ENCODE data around the gene NUP210L. TPM values are rescaled to one million over a fixed set of nuclear protein-coding genes. Genes with fewer than 3 reads are reported as not detected.
"Not testable (repeated sequence)": the region's sequence is repeated elsewhere in the genome, so short reads cannot be mapped to it uniquely, and the experiment has no call there.

The NUP210L gene
- total RNA-seq, 1 donor from 2014 or later, result not detected

DNA sequence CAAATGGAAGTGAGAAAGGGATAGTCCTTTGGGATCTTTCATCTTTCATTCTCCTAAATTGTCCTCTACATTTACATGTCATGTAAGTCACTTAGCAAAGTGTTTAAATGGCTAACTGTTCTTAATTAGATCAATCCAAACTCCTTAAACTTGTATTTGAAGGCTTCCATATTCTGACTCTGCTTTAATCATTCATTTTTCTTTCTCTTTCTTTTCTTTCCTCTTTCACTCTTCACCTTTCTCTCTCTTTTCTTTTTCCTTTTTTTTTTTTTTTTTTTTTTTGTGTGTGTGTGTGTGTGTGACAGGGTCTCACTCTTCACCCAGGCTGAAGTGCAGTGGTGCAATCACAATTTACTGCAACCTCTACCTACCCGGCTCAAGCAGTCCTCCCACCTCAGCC lies 92.6 kb downstream of the NUP210L start:
- Histone ChIP-seq H3K4me1 (ENCODE audit: insufficient read depth, low read length) (no peaks in the 10 kb centered on the region), H3K27ac (ENCODE audit: low read depth, low read length) (no peak overlapping the region), H3K27me3 (ENCODE audit: insufficient read depth, low read length) (peaks cover 5% of the 10 kb centered on the region), H3K4me2 (ENCODE audit: low read length) (no peak overlapping the region), H3K9ac (ENCODE audit: low read length) (no peak overlapping the region), H2AFZ (ENCODE audit: low read depth, low read length) (no peak overlapping the region), H3K79me2 (ENCODE audit: insufficient read depth, low read length) (no peaks in the 10 kb centered on the region), H4K20me1 (ENCODE audit: insufficient read depth, low read length) (no peaks in the 10 kb centered on the region), H3K36me3 (ENCODE audit: insufficient read depth, low read length) (no peaks in the 10 kb centered on the region), H3K4me3 (ENCODE audit: insufficient read depth, low read depth, low read length) (no peak overlapping the region), H3K9me3 (ENCODE audit: insufficient read depth, low read depth, low read length) (no peaks in the 10 kb centered on the region)
- TF ChIP-seq CTCF (IDR thresholded peaks at IDR 0.05; ENCODE audit: insufficient read depth, low read depth, low read length) (no peak), EZH2 (IDR thresholded peaks at IDR 0.05; ENCODE audit: insufficient read depth, low read length) (no peak)
- DNase-seq (ENCODE audit: low read depth) (no peak), FAIRE-seq (no peak)
- Mint-ChIP-seq H3K4me3 (ENCODE audit: unreplicated experiment) (no peak overlapping the region), H3K36me3 (ENCODE audit: low read depth, unreplicated experiment) (no peaks in the 10 kb centered on the region), H3K27ac (ENCODE audit: unreplicated experiment) (no peak overlapping the region), H3K27me3 (ENCODE audit: low read depth, unreplicated experiment) (peaks cover 7% of the 10 kb centered on the region), H3K9me3 (ENCODE audit: unreplicated experiment) (peaks cover 1% of the 10 kb centered on the region), H3K4me1 (ENCODE audit: low read depth, unreplicated experiment) (no peaks in the 10 kb centered on the region)

GRCh38 chr1:154047436-154047835 lies 107.4 kb downstream of the NUP210L start:
- Mint-ChIP-seq H3K27me3 (ENCODE audit: low read depth, unreplicated experiment) (peaks cover 12% of the 10 kb centered on the region), H3K9me3 (ENCODE audit: unreplicated experiment) (peaks cover 22% of the 10 kb centered on the region)
- H3K4me1 Mint-ChIP-seq (ENCODE audit: low read depth, unreplicated experiment); H3K9me3 ChIP-seq (ENCODE audit: insufficient read depth, low read depth, low read length); DNase-seq (ENCODE audit: low read depth); H3K9ac ChIP-seq (ENCODE audit: low read length); H3K79me2 ChIP-seq (ENCODE audit: insufficient read depth, low read length); H3K27ac Mint-ChIP-seq (ENCODE audit: unreplicated experiment); H3K4me3 ChIP-seq (ENCODE audit: insufficient read depth, low read depth, low read length); H3K36me3 ChIP-seq (ENCODE audit: insufficient read depth, low read length); H4K20me1 ChIP-seq (ENCODE audit: insufficient read depth, low read length); FAIRE-seq; H3K4me1 ChIP-seq (ENCODE audit: insufficient read depth, low read length); H3K27ac ChIP-seq (ENCODE audit: low read depth, low read length); H2AFZ ChIP-seq (ENCODE audit: low read depth, low read length); H3K4me2 ChIP-seq (ENCODE audit: low read length); H3K36me3 Mint-ChIP-seq (ENCODE audit: low read depth, unreplicated experiment); H3K4me3 Mint-ChIP-seq (ENCODE audit: unreplicated experiment); H3K27me3 ChIP-seq (ENCODE audit: insufficient read depth, low read length): not testable (repeated sequence)

- not testable (repeated sequence) for H3K36me3 ChIP-seq (ENCODE audit: insufficient read depth, low read length); H3K9me3 ChIP-seq (ENCODE audit: insufficient read depth, low read depth, low read length); FAIRE-seq; H2AFZ ChIP-seq (ENCODE audit: low read depth, low read length); H3K9ac ChIP-seq (ENCODE audit: low read length); H3K4me2 ChIP-seq (ENCODE audit: low read length); H3K79me2 ChIP-seq (ENCODE audit: insufficient read depth, low read length); DNase-seq (ENCODE audit: low read depth); H3K27me3 ChIP-seq (ENCODE audit: insufficient read depth, low read length); H4K20me1 ChIP-seq (ENCODE audit: insufficient read depth, low read length); H3K4me1 ChIP-seq (ENCODE audit: insufficient read depth, low read length); H3K4me3 Mint-ChIP-seq (ENCODE audit: unreplicated experiment); H3K4me3 ChIP-seq (ENCODE audit: insufficient read depth, low read depth, low read length); H3K36me3 Mint-ChIP-seq (ENCODE audit: low read depth, unreplicated experiment); H3K9me3 Mint-ChIP-seq (ENCODE audit: unreplicated experiment); H3K4me1 Mint-ChIP-seq (ENCODE audit: low read depth, unreplicated experiment); H3K27ac Mint-ChIP-seq (ENCODE audit: unreplicated experiment); H3K27ac ChIP-seq (ENCODE audit: low read depth, low read length)
- peaks cover 14% of the 10 kb centered on the region for H3K27me3 Mint-ChIP-seq (ENCODE audit: low read depth, unreplicated experiment)
Measured at GRCh38 chr1:154033697-154034096, 121.2 kb downstream of the NUP210L start.

GRCh38 chr1:154019940-154020339 lies 134.9 kb downstream of the NUP210L start:
- no peak overlapping the region for H3K4me2 ChIP-seq (ENCODE audit: low read length)
- H3K9ac ChIP-seq (ENCODE audit: low read length), result no peak overlapping the region
- Mint-ChIP-seq H3K4me3 (ENCODE audit: unreplicated experiment) (no peak overlapping the region), H3K27me3 (ENCODE audit: low read depth, unreplicated experiment) (peaks cover 3% of the 10 kb centered on the region), H3K4me1 (ENCODE audit: low read depth, unreplicated experiment) (no peaks in the 10 kb centered on the region), H3K27ac (ENCODE audit: unreplicated experiment) (no peak overlapping the region), H3K9me3 (ENCODE audit: unreplicated experiment) (peaks cover 3% of the 10 kb centered on the region), H3K36me3 (ENCODE audit: low read depth, unreplicated experiment) (no peaks in the 10 kb centered on the region)
- no peaks in the 10 kb centered on the region for H3K4me1 ChIP-seq (ENCODE audit: insufficient read depth, low read length)
- H3K4me3 ChIP-seq (ENCODE audit: insufficient read depth, low read depth, low read length), result no peak overlapping the region
- no peaks in the 10 kb centered on the region for H4K20me1 ChIP-seq (ENCODE audit: insufficient read depth, low read length)
- no peaks in the 10 kb centered on the region for H3K9me3 ChIP-seq (ENCODE audit: insufficient read depth, low read depth, low read length)
- H3K79me2 ChIP-seq (ENCODE audit: insufficient read depth, low read length), result no peaks in the 10 kb centered on the region
- no peak overlapping the region for H2AFZ ChIP-seq (ENCODE audit: low read depth, low read length)
- no peak overlapping the region for H3K27ac ChIP-seq (ENCODE audit: low read depth, low read length)
- no peaks in the 10 kb centered on the region for H3K36me3 ChIP-seq (ENCODE audit: insufficient read depth, low read length)
- peaks cover 2% of the 10 kb centered on the region for H3K27me3 ChIP-seq (ENCODE audit: insufficient read depth, low read length)
- FAIRE-seq (no peak), DNase-seq (ENCODE audit: low read depth) (no peak)
- TF ChIP-seq EZH2 (IDR thresholded peaks at IDR 0.05; ENCODE audit: insufficient read depth, low read length) (no peak), CTCF (IDR thresholded peaks at IDR 0.05; ENCODE audit: insufficient read depth, low read depth, low read length) (no peak)
